GM19438 (cell line): Measurements from ENCODE around the gene CARMIL1.

Source experiments
- ATAC-seq: cut with Tn5 transposase; IDR thresholded peaks from one replicate; pipeline ENCODE4 v1.9.1; 2021; ENCODE audit warnings: low read depth; ENCODE audit not compliant: unreplicated experiment

CARMIL1 gene

GRCh38 chr6:25278914-25279747, at the start of gene CARMIL1:
TSS of gene CARMIL1 (plus strand) at chr6:25279374. CDS start at chr6:25279796, 422 bp downstream.
- peak; percentile 73 for ATAC-seq

- no peak for ATAC-seq
These were observed 49.4 kb upstream of the CARMIL1 start for GRCh38 chr6:25229671-25230321.

- ATAC-seq = no peak
These were observed 46.7 kb upstream of the CARMIL1 start for GRCh38 chr6:25232479-25232878.

GRCh38 chr6:25233226-25233625, 45.9 kb upstream of the CARMIL1 start:
- no peak for ATAC-seq

- no peak for ATAC-seq
These were observed 41.6 kb upstream of the CARMIL1 start for GRCh38 chr6:25237579-25237978.

GRCh38 chr6:25239059-25239458, 40.1 kb upstream of the CARMIL1 start:
- no peak for ATAC-seq

- no peak for ATAC-seq
These were observed 39.7 kb upstream of the CARMIL1 start for GRCh38 chr6:25239498-25239897.

- ATAC-seq = no peak
These were observed 36.6 kb upstream of the CARMIL1 start for GRCh38 chr6:25242567-25242966.

- no peak for ATAC-seq
These were observed 34.3 kb upstream of the CARMIL1 start for GRCh38 chr6:25244865-25245264.

GRCh38 chr6:25248123-25248522, 31.1 kb upstream of the CARMIL1 start:
- ATAC-seq = no peak

GRCh38 chr6:25249133-25249532, 30.0 kb upstream of the CARMIL1 start:
- no peak for ATAC-seq

GRCh38 chr6:25250878-25251277, 28.3 kb upstream of the CARMIL1 start:
- no peak for ATAC-seq

GRCh38 chr6:25251426-25251825, 27.7 kb upstream of the CARMIL1 start:
- no peak for ATAC-seq

- ATAC-seq = no peak
These were observed 25.8 kb upstream of the CARMIL1 start for GRCh38 chr6:25253351-25253750.

GRCh38 chr6:25254671-25255070, 24.5 kb upstream of the CARMIL1 start:
- ATAC-seq = no peak

- ATAC-seq = no peak
These were observed 21.4 kb upstream of the CARMIL1 start for GRCh38 chr6:25257686-25258348.

GRCh38 chr6:25259756-25260155, 19.4 kb upstream of the CARMIL1 start:
- no peak for ATAC-seq

GRCh38 chr6:25263657-25264056, 15.5 kb upstream of the CARMIL1 start:
- ATAC-seq = no peak

GRCh38 chr6:25266456-25267100, 12.6 kb upstream of the CARMIL1 start:
- ATAC-seq = no peak

GRCh38 chr6:25267662-25268061, 11.5 kb upstream of the CARMIL1 start:
- no peak for ATAC-seq

GRCh38 chr6:25270559-25270958, 8.6 kb upstream of the CARMIL1 start:
- ATAC-seq = no peak
